ENCODE measurements around the gene GABPA. TPM values are rescaled to one million over a fixed set of nuclear protein-coding genes. Genes with fewer than 3 reads are reported as not detected.
A peak's percentile ranks its signal among the peaks of the same experiment; 100 is the strongest.

GABPA gene
- total and polyA plus RNA-seq, 2 of the 13 experiments (the other 11 are each of a cell fraction or from before 2014, with no cell fraction given): 7.4 to 13.2 TPM

DNA sequence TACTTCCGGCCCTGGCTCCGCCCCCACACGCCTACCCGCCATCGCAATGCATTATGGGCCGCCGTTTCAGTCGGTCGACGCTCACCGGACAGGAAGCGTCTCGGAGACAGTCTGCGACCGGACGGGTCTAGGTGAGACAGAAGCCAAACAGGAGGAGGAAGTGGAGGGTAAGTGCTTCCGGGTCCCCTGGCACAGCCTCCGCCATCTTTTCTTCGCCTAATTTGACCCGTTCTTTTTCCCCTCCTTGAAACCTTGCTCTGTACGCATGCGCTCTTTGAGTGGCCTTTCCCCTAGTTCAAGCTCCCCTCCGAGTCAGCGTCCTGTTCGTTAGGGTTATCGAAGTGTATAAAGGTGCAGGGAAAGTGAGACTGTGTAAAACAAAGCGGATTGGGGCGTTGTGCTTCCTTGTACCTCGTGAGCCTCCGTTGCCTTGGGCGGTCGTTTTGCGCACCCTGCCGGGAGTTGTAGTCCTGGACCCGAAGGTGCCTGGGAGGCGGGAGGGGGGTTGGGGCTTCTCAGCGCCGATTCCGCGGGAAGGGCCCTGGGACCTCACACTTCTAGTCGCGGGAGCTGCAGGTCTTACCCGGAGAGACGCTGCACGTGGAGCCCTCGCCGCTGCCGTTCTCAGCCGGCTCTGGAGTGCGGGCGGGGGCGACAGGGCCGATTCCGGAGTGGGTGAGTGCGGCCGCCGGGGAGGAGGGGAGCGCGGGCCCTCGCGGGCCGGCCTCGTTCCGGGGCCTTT lies at the start of gene GABPA, which contains the start of gene ATP5PF (continued):
- TF ChIP-seq, protein P1, sequence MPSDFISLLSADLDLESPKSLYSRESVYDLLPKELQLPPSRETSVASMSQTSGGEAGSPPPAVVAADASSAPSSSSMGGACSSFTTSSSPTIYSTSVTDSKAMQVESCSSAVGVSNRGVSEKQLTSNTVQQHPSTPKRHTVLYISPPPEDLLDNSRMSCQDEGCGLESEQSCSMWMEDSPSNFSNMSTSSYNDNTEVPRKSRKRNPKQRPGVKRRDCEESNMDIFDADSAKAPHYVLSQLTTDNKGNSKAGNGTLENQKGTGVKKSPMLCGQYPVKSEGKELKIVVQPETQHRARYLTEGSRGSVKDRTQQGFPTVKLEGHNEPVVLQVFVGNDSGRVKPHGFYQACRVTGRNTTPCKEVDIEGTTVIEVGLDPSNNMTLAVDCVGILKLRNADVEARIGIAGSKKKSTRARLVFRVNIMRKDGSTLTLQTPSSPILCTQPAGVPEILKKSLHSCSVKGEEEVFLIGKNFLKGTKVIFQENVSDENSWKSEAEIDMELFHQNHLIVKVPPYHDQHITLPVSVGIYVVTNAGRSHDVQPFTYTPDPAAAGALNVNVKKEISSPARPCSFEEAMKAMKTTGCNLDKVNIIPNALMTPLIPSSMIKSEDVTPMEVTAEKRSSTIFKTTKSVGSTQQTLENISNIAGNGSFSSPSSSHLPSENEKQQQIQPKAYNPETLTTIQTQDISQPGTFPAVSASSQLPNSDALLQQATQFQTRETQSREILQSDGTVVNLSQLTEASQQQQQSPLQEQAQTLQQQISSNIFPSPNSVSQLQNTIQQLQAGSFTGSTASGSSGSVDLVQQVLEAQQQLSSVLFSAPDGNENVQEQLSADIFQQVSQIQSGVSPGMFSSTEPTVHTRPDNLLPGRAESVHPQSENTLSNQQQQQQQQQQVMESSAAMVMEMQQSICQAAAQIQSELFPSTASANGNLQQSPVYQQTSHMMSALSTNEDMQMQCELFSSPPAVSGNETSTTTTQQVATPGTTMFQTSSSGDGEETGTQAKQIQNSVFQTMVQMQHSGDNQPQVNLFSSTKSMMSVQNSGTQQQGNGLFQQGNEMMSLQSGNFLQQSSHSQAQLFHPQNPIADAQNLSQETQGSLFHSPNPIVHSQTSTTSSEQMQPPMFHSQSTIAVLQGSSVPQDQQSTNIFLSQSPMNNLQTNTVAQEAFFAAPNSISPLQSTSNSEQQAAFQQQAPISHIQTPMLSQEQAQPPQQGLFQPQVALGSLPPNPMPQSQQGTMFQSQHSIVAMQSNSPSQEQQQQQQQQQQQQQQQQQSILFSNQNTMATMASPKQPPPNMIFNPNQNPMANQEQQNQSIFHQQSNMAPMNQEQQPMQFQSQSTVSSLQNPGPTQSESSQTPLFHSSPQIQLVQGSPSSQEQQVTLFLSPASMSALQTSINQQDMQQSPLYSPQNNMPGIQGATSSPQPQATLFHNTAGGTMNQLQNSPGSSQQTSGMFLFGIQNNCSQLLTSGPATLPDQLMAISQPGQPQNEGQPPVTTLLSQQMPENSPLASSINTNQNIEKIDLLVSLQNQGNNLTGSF (CRISPR knock-in tag; IDR thresholded peaks at IDR 0.05): no peak
- TF ChIP-seq ZHX2 (IDR thresholded peaks at IDR 0.05; ENCODE audit: low read depth) (peak; percentile 90), ZHX2 (CRISPR knock-in tag; IDR thresholded peaks at IDR 0.05; ENCODE audit: borderline replicate concordance) (no peak; the same call in 1 of the 2 replicates), ZNF512 (CRISPR knock-in tag; IDR thresholded peaks at IDR 0.05) (no peak), NCOA1 (CRISPR knock-in tag; IDR thresholded peaks at IDR 0.05) (peak; percentile 83), JDP2 (CRISPR knock-in tag; IDR thresholded peaks at IDR 0.05; ENCODE audit: borderline replicate concordance) (no peak), RARG (CRISPR knock-in tag; IDR thresholded peaks at IDR 0.05; ENCODE audit: low read depth) (peak; percentile 79; the same call in 1 of the 2 replicates), HDAC1 (CRISPR knock-in tag; IDR thresholded peaks at IDR 0.05) (peak; percentile 30; the same call in 1 of the 2 replicates), TEAD3 (CRISPR knock-in tag; optimal IDR thresholded peaks at IDR 0.05; ENCODE audit: borderline replicate concordance) (peak; percentile 65), ZNF747 (CRISPR knock-in tag; IDR thresholded peaks at IDR 0.05; ENCODE audit: borderline replicate concordance) (peak; percentile 63; the same call in 1 of the 2 replicates), ZNF607 (CRISPR knock-in tag; IDR thresholded peaks at IDR 0.05; ENCODE audit: borderline replicate concordance) (peak; percentile 73; the same call in 1 of the 2 replicates), ZEB1 (IDR thresholded peaks at IDR 0.05; ENCODE audit: insufficient replicate concordance, low read depth) (no peak), ZUFSP (CRISPR knock-in tag; IDR thresholded peaks at IDR 0.05; ENCODE audit: borderline replicate concordance) (no peak), ZNF792 (CRISPR knock-in tag; IDR thresholded peaks at IDR 0.05) (no peak; the same call in 1 of the 2 replicates)
